ENCODE data around the gene TMEM63C. TPM values are rescaled to one million over a fixed set of nuclear protein-coding genes. Genes with fewer than 3 reads are reported as not detected.

Gene TMEM63C
- total RNA-seq, 1 donor from 2014 or later, result 0.91 TPM

GRCh38 chr14:77306416-77306815 lies 124.8 kb downstream of the TMEM63C start:
- Mint-ChIP-seq H3K27ac (ENCODE audit: unreplicated experiment) (peak overlapping the region; percentile 89), H3K27me3 (ENCODE audit: low read depth) (no peaks in the 10 kb centered on the region), H3K36me3 (ENCODE audit: low read depth) (peaks cover 9% of the 10 kb centered on the region), H3K9me3 (no peaks in the 10 kb centered on the region), H3K4me1 (peaks cover 47% of the 10 kb centered on the region), H3K4me3 (peak overlapping the region; percentile 58)
- DNase-seq (ENCODE audit: low read depth, low spot score), result no peak
- TF ChIP-seq, protein P1, sequence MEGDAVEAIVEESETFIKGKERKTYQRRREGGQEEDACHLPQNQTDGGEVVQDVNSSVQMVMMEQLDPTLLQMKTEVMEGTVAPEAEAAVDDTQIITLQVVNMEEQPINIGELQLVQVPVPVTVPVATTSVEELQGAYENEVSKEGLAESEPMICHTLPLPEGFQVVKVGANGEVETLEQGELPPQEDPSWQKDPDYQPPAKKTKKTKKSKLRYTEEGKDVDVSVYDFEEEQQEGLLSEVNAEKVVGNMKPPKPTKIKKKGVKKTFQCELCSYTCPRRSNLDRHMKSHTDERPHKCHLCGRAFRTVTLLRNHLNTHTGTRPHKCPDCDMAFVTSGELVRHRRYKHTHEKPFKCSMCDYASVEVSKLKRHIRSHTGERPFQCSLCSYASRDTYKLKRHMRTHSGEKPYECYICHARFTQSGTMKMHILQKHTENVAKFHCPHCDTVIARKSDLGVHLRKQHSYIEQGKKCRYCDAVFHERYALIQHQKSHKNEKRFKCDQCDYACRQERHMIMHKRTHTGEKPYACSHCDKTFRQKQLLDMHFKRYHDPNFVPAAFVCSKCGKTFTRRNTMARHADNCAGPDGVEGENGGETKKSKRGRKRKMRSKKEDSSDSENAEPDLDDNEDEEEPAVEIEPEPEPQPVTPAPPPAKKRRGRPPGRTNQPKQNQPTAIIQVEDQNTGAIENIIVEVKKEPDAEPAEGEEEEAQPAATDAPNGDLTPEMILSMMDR (conservative IDR thresholded peaks at IDR 0.05), result no peak

DNA sequence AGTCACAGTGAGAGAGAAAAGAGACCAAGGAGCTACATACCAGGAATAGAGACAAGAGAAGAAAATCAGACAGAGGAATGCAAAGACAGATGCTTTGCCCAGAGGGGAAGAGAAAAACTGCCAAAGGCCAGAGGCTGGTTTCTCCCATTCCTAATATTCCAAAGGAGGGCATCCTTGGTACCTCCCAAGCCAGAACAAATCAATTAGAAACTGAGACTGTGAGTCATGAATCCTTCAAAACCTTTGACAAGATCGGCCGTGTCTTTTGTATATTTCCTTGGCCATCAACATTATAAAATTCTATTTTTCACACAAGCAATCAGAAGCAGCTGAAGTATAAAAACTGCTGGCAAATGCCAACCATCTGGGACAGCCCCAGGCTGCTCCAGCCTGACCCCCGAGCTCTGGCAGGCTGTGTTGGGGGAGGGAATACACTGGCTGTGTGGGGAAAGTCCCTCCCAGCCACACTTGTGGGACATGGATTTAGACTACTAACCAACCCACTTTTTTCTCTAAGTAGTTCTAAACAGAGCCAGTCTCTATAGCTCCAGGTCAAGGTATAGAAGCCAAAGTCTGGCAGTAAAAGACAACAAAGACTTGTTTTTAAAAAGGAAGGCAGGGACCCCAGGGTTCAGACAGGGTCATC lies 125.4 kb downstream of the TMEM63C start:
- H3K4me3 Mint-ChIP-seq, result peak overlapping the region; percentile 58
- no peak for DNase-seq (ENCODE audit: low read depth, low spot score)
- TF ChIP-seq, protein P1 (conservative IDR thresholded peaks at IDR 0.05), result no peak
- peaks cover 45% of the 10 kb centered on the region for H3K4me1 Mint-ChIP-seq
- peak overlapping the region; percentile 89 for H3K27ac Mint-ChIP-seq (ENCODE audit: unreplicated experiment)
- no peaks in the 10 kb centered on the region for H3K27me3 Mint-ChIP-seq (ENCODE audit: low read depth)
- H3K9me3 Mint-ChIP-seq, result no peaks in the 10 kb centered on the region
- peaks cover 11% of the 10 kb centered on the region for H3K36me3 Mint-ChIP-seq (ENCODE audit: low read depth)

Small RNA genes within 50 kb of the gene (microRNA-seq; reads per million reads assigned to microRNA genes)
- not detected for gene MIR1260A

Other genes starting within 250 kb of the TMEM63C start
- 42.6 and 43.6 TPM in 2 replicates for gene IRF2BPL, start 153.1 kb upstream of the TMEM63C start, total RNA-seq
- 28.7 and 29.8 TPM in 2 replicates for gene CIPC, start 83.5 kb upstream of the TMEM63C start, total RNA-seq
- 5.6 and 5.9 TPM in 2 replicates for gene ZDHHC22, start 40.0 kb upstream of the TMEM63C start, total RNA-seq
- not detected in 2 replicates for gene NGB, start 89.4 kb downstream of the TMEM63C start, total RNA-seq
- gene POMT2, start 139.1 kb downstream of the TMEM63C start, total RNA-seq, result 46.0 and 46.8 TPM in 2 replicates
- 24.5 and 27.3 TPM in 2 replicates for gene GSTZ1, start 139.2 kb downstream of the TMEM63C start, total RNA-seq
- 19.1 and 20.2 TPM in 2 replicates for gene TMED8, start 195.3 kb downstream of the TMEM63C start, total RNA-seq
- 4.3 and 7.8 TPM in 2 replicates for gene SAMD15, start 195.6 kb downstream of the TMEM63C start, total RNA-seq
- gene NOXRED1, start 241.7 kb downstream of the TMEM63C start, total RNA-seq, result 0.47 and 0.48 TPM in 2 replicates